Endodermal cell (in vitro differentiated cells): ENCODE measurements around the gene PRKCQ. TPM values are rescaled to one million over a fixed set of nuclear protein-coding genes. Genes with fewer than 3 reads are reported as not detected.

Experiments used
- DNase-seq: peaks from one replicate; pipeline ENCODE4 v3.0.0-alpha.2; 2017
- H3K27ac ChIP-seq: 2 replicates; pipeline ENCODE4 v1.5.1; 2013; ENCODE audit warnings: mild to moderate bottlenecking, low read depth, low read length, moderate library complexity
- H3K27me3 ChIP-seq: 2 replicates; pipeline ENCODE4 v1.6.1; 2013; ENCODE audit warnings: mild to moderate bottlenecking, low read length, moderate library complexity; ENCODE audit not compliant: insufficient read depth, control insufficient read depth, poor library complexity, severe bottlenecking
- H3K36me3 ChIP-seq: 2 replicates; pipeline ENCODE4 v1.7.0; 2013; ENCODE audit warnings: mild to moderate bottlenecking, low read length, moderate library complexity; ENCODE audit not compliant: control insufficient read depth, insufficient read depth
- H3K4me1 ChIP-seq: one replicate; pipeline ENCODE4 v1.7.0; 2013; ENCODE audit warnings: low read length; ENCODE audit not compliant: control insufficient read depth, insufficient read depth
- H3K4me3 ChIP-seq: 2 replicates; pipeline ENCODE4 v1.5.1; 2013; ENCODE audit warnings: mild to moderate bottlenecking, low read length, moderate library complexity
- H3K9ac ChIP-seq: 2 replicates; pipeline ENCODE4 v1.6.1; 2013; ENCODE audit warnings: mild to moderate bottlenecking, low read length, moderate library complexity; ENCODE audit not compliant: poor library complexity, severe bottlenecking; ENCODE audit errors: extremely low read depth
- H3K9me3 ChIP-seq: 2 replicates; pipeline ENCODE4 v1.6.1; 2013; ENCODE audit warnings: mild to moderate bottlenecking, low read length, moderate library complexity; ENCODE audit not compliant: control insufficient read depth
- H3K27ac Mint-ChIP-seq: 2 replicates; pipeline ENCODE4 v1.8.0; 2020; ENCODE audit warnings: mixed read lengths
- H3K27me3 Mint-ChIP-seq: 2 replicates; pipeline ENCODE4 v1.8.0; 2021; ENCODE audit warnings: mild to moderate bottlenecking, mixed read lengths; ENCODE audit not compliant: insufficient read depth
- H3K36me3 Mint-ChIP-seq: 2 replicates; pipeline ENCODE4 v1.8.0; 2020; ENCODE audit warnings: low read depth, mixed read lengths
- H3K4me1 Mint-ChIP-seq: 2 replicates; pipeline ENCODE4 v1.8.0; 2020; ENCODE audit warnings: mixed read lengths
- H3K4me3 Mint-ChIP-seq: 2 replicates; pipeline ENCODE4 v1.8.0; 2020; ENCODE audit warnings: mild to moderate bottlenecking, moderate library complexity, mixed read lengths
- H3K9me3 Mint-ChIP-seq: 2 replicates; pipeline ENCODE4 v1.8.0; 2020; ENCODE audit warnings: mild to moderate bottlenecking, mixed read lengths
- CTCF ChIP-seq: fragments of 200-600 bp; sonication (generic); conservative IDR thresholded peaks from 2 replicates; pipeline ENCODE4 v1.5.0; 2021; ENCODE audit warnings: antibody characterized with exemption, mild to moderate bottlenecking
- WGBS, 2 experiments: methylation state at CpG; one replicate each; pipeline versions ENCODE4 v1.1.5 to v1.1.7; 2013; ENCODE audit warnings: missing lambda C conversion rate in 2 of 2, mixed read lengths in 1 of 2; ENCODE audit not compliant: insufficient coverage in 1 of 2, insufficient read length in 1 of 2; 5-methylcytosine and 5-hydroxymethylcytosine counted together
- total RNA-seq, 2 donors: library from RNA; stranded (reverse); fragmentation: NEBNext Ultra II Directional in 1 of 2; extraction: Animal tissue kit (Norgen Biotek cat#: 25700) in 1 of 2; gene quantifications; 2 replicates in 1 of 2; 3 replicates in 1 of 2; pipeline ENCODE4 v1.2.1, GENCODE V29; 2021

PRKCQ gene
- total RNA-seq, 2 donors from 2014 or later = 24.3 to 29.1 TPM

DNA sequence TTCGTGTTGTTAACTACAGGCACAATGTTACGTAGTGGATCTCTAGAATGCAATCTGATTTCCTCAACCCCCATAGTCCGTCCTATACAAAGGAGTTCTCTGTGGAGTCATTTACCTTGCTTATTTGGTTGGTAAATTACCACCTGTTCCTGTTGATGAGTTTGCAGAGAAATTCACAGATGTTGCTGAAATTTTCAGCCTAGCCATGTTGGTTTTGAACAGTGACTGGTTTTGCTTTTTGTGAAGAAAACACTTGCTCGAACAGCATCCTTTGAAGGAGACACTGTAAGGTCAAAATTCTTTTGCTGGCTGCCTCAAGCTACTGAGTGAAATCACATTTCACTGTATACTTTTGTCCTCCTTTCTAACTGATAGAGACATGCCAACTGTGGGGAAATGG, 15.4 kb upstream of the PRKCQ start:
- WGBS, 2 experiments = 92 to 100% methylated on average over 1 to 4 of the region's 4 CpGs
- Histone ChIP-seq H3K4me1 (peaks cover 4% of the 10 kb centered on the region), H3K4me3 (no peak overlapping the region), H3K27me3 (no peaks in the 10 kb centered on the region), H3K36me3 (no peaks in the 10 kb centered on the region), H3K9me3 (peaks cover 3% of the 10 kb centered on the region), H3K9ac (no peak overlapping the region), H3K27ac (no peak overlapping the region)
- Mint-ChIP-seq H3K27ac (no peak overlapping the region), H3K27me3 (no peaks in the 10 kb centered on the region), H3K4me3 (no peak overlapping the region), H3K36me3 (no peaks in the 10 kb centered on the region), H3K9me3 (peaks cover 2% of the 10 kb centered on the region), H3K4me1 (peaks cover 6% of the 10 kb centered on the region)
- DNase-seq = no peak
- no peak for TF ChIP-seq CTCF

GRCh38 chr10:6593241-6593671, 13.2 kb upstream of the PRKCQ start:
- DNase-seq = no peak
- no peak overlapping the region for H3K9ac ChIP-seq

GRCh38 chr10:6592080-6592479, 12.0 kb upstream of the PRKCQ start:
- Histone ChIP-seq H3K4me3 (no peak overlapping the region), H3K9ac (no peak overlapping the region), H3K36me3 (peaks cover 3% of the 10 kb centered on the region), H3K4me1 (peaks cover 4% of the 10 kb centered on the region), H3K27me3 (no peaks in the 10 kb centered on the region), H3K27ac (no peak overlapping the region), H3K9me3 (no peaks in the 10 kb centered on the region)
- Mint-ChIP-seq H3K4me1 (peaks cover 6% of the 10 kb centered on the region), H3K9me3 (no peaks in the 10 kb centered on the region), H3K4me3 (no peak overlapping the region), H3K27me3 (no peaks in the 10 kb centered on the region), H3K36me3 (peaks cover 4% of the 10 kb centered on the region), H3K27ac (no peak overlapping the region)
- TF ChIP-seq CTCF = no peak
- no peak for DNase-seq

More at GRCh38 chr10:6593241-6593671, 13.2 kb upstream of the PRKCQ start:
- Mint-ChIP-seq H3K27me3 (no peaks in the 10 kb centered on the region), H3K36me3 (peaks cover 4% of the 10 kb centered on the region), H3K9me3 (no peaks in the 10 kb centered on the region), H3K4me1 (peaks cover 6% of the 10 kb centered on the region), H3K27ac (no peak overlapping the region), H3K4me3 (no peak overlapping the region)
- no peak overlapping the region for H3K27ac ChIP-seq
- peaks cover 4% of the 10 kb centered on the region for H3K4me1 ChIP-seq
- H3K27me3 ChIP-seq = no peaks in the 10 kb centered on the region
- whole genome bisulfite sequencing, 2 experiments = 93 to 98% methylated on average over 7 of the region's 7 CpGs
- H3K4me3 ChIP-seq = no peak overlapping the region
- TF ChIP-seq CTCF = no peak
- H3K9me3 ChIP-seq = no peaks in the 10 kb centered on the region
- H3K36me3 ChIP-seq = no peaks in the 10 kb centered on the region
